ENCODE results near the gene LRRC27. TPM values are rescaled to one million over a fixed set of nuclear protein-coding genes. Genes with fewer than 3 reads are reported as not detected.

LRRC27 gene
- total and polyA plus RNA-seq, 2 of the 4 experiments (the other 2 are of a cell fraction): 3.8 to 5.3 TPM

GRCh38 chr10:132313305-132313704 lies 18.7 kb upstream of the LRRC27 start:
- intact Hi-C loops (cut with micrococcal nuclease): no loop called here
- 80% methylated on average over 8 of the region's 12 CpGs; no CpG with 5 or more reads in 1 of the 2 experiments for WGBS, 2 experiments (ENCODE audit: extremely low coverage in 2 of 2, insufficient read length in 1 of 2)
- Histone ChIP-seq H3K9me3 (ENCODE audit: control insufficient read depth, insufficient read depth, low read length) (peaks cover 3% of the 10 kb centered on the region; the same call in 1 of the 2 replicates), H2AFZ (replicated peaks; ENCODE audit: low read length, poor library complexity) (no peak overlapping the region), H3K36me3 (ENCODE audit: control insufficient read depth, insufficient read depth, low read length) (no peaks in the 10 kb centered on the region), H3K9me1 (ENCODE audit: insufficient read depth, low read length) (0 out of 2 replicates have a peak, but pooled peaks cover 3% of the 10 kb centered on the region), H3K9ac (ENCODE audit: low read depth, low read length) (no peak overlapping the region), H3K27ac (ENCODE audit: insufficient read depth, low read length) (no peak overlapping the region), H3K4me1 (ENCODE audit: control insufficient read depth, insufficient read depth, low read length) (0 out of 2 replicates have a peak, but pooled peaks cover 3% of the 10 kb centered on the region), H3K4me2 (ENCODE audit: low read depth, low read length) (no peak overlapping the region), H4K8ac (ENCODE audit: low read depth in 2 of 2, low read length in 2 of 2) (no peak overlapping the region), H3K56ac (ENCODE audit: extremely low read depth, insufficient read depth, low read length) (no peak overlapping the region), H4K5ac (ENCODE audit: low read depth, low read length) (no peak overlapping the region), H3K79me1 (ENCODE audit: low read depth in 1 of 2, low read length in 2 of 2) (no peaks in the 10 kb centered on the region), H2AK5ac (ENCODE audit: low read depth, low read length) (no peak overlapping the region), H3K23ac (ENCODE audit: low read depth, low read length) (no peak overlapping the region), H2BK20ac (ENCODE audit: low read depth, low read length) (no peak overlapping the region), H3K18ac (ENCODE audit: low read depth, low read length) (no peak overlapping the region), H3K4ac (ENCODE audit: low read depth, low read length) (no peak overlapping the region), H3K4me3 (ENCODE audit: insufficient read depth, low read depth, low read length) (no peak overlapping the region), H4K20me1 (ENCODE audit: insufficient read depth, low read length) (no peaks in the 10 kb centered on the region), H3K27me3 (ENCODE audit: control insufficient read depth, insufficient read depth, low read length) (no peaks in the 10 kb centered on the region), H2BK120ac (ENCODE audit: low read depth, low read length) (no peak overlapping the region), H3K14ac (replicated peaks; ENCODE audit: low read depth, low read length) (no peak overlapping the region), H2AK9ac (replicated peaks; ENCODE audit: low read depth, low read length, poor library complexity) (no peak overlapping the region), H4K91ac (ENCODE audit: insufficient read depth, low read depth, low read length) (no peak overlapping the region), H2BK5ac (ENCODE audit: low read depth, low read length, poor library complexity, severe bottlenecking) (no peak overlapping the region), H2BK15ac (ENCODE audit: low read depth, low read length) (no peak overlapping the region)
- POLR2A ChIA-PET (ENCODE audit: unreplicated experiment): no interaction called here
- ATAC-seq (ENCODE audit: low read depth) (no peak), DNase-seq (no peak)
- in situ Hi-C loops (cut with MboI; ENCODE audit: low sequenced_read_pairs): no loop called here
- BruUV-seq (replicated peaks): no TSS peak
- dilution Hi-C loops (cut with HindIII; ENCODE audit: low sequenced_read_pairs, unreplicated experiment): no loop called here
- no peak for TF ChIP-seq SMC3 (IDR thresholded peaks at IDR 0.05; ENCODE audit: low read depth, low read length)
- no peak for TF ChIP-seq CEBPB (IDR thresholded peaks at IDR 0.05; ENCODE audit: low read depth, low read length)
- TF ChIP-seq RFX5 (IDR thresholded peaks at IDR 0.05; ENCODE audit: low read depth, low read length): no peak
- no peak for TF ChIP-seq POLR2A (IDR thresholded peaks at IDR 0.05; ENCODE audit: low read depth, low read length)
- no peak for TF ChIP-seq MAZ (IDR thresholded peaks at IDR 0.05; ENCODE audit: borderline replicate concordance, low read depth, low read length)
- no peak for TF ChIP-seq CHD1 (IDR thresholded peaks at IDR 0.05; ENCODE audit: low read depth, low read length)
- no peak for TF ChIP-seq RCOR1 (IDR thresholded peaks at IDR 0.05; ENCODE audit: insufficient replicate concordance, low read length)
- TF ChIP-seq FOS (IDR thresholded peaks at IDR 0.05; ENCODE audit: low read depth, low read length): no peak
- TF ChIP-seq USF2 (IDR thresholded peaks at IDR 0.05; ENCODE audit: low read depth, low read length): no peak
- no peak for TF ChIP-seq MAFK (IDR thresholded peaks at IDR 0.05; ENCODE audit: low read depth, low read length)
- TF ChIP-seq RAD21 (IDR thresholded peaks at IDR 0.05; ENCODE audit: low read length): no peak
- TF ChIP-seq MXI1 (IDR thresholded peaks at IDR 0.05; ENCODE audit: borderline replicate concordance, low read depth, low read length): no peak
- TF ChIP-seq NFE2L2 (IDR thresholded peaks at IDR 0.05; ENCODE audit: low read depth, low read length): no peak
- no peak for TF ChIP-seq BHLHE40 (IDR thresholded peaks at IDR 0.05; ENCODE audit: low read depth, low read length)
- no peak for TF ChIP-seq CTCF (conservative IDR thresholded peaks at IDR 0.05; ENCODE audit: low read depth, low read length)
- TF ChIP-seq ELK1 (IDR thresholded peaks at IDR 0.05; ENCODE audit: borderline replicate concordance, low read depth, low read length): no peak
- CTCF ChIA-PET: no interaction called here
